HG02840 (cell line): Measurements from ENCODE around the gene ADORA2A.
"Not testable (repeated sequence)": the region's sequence is repeated elsewhere in the genome, so short reads cannot be mapped to it uniquely, and the experiment has no call there.

Experiments used
- ATAC-seq: cut with Tn5 transposase; IDR thresholded peaks from one replicate; pipeline ENCODE4 v1.9.1; 2021; ENCODE audit warnings: mild to moderate bottlenecking, moderate library complexity, moderate number of reproducible peaks; ENCODE audit not compliant: unreplicated experiment, low FRiP score

Gene ADORA2A

GRCh38 chr22:24482575-24482974 is 55.2 kb downstream of the ADORA2A start:
- no peak for ATAC-seq

GRCh38 chr22:24482998-24483397 is 55.6 kb downstream of the ADORA2A start:
- no peak for ATAC-seq

GRCh38 chr22:24483976-24484545 is 56.7 kb downstream of the ADORA2A start:
- no peak for ATAC-seq

GRCh38 chr22:24485170-24485569 is 57.8 kb downstream of the ADORA2A start:
- no peak for ATAC-seq

GRCh38 chr22:24485608-24486007 is 58.2 kb downstream of the ADORA2A start:
- no peak for ATAC-seq

GRCh38 chr22:24486501-24486921 is 59.1 kb downstream of the ADORA2A start:
- ATAC-seq = no peak

- ATAC-seq = no peak
Observed at GRCh38 chr22:24489011-24489410, 61.6 kb downstream of the ADORA2A start.

- not testable (repeated sequence) for ATAC-seq
Observed at GRCh38 chr22:24489434-24489833, 62.0 kb downstream of the ADORA2A start.
